NCI-H1048 (cell line): Measurements from ENCODE around the gene CARS2.
"Not testable (repeated sequence)": the region's sequence is repeated elsewhere in the genome, so short reads cannot be mapped to it uniquely, and the experiment has no call there.

Experiments
- DNase-seq: peaks from one replicate; lab custom pipeline; 2025; lab: John Stamatoyannopoulos, UW

Gene CARS2

GRCh38 chr13:110706570-110707372 is 855 bp upstream of the CARS2 start:
- no peak for DNase-seq

- DNase-seq, result no peak
Measured at GRCh38 chr13:110705356-110705825, 525 bp downstream of the CARS2 start.

GRCh38 chr13:110702591-110703526 is 3.1 kb downstream of the CARS2 start:
- no peak for DNase-seq

GRCh38 chr13:110702089-110702488 is 3.8 kb downstream of the CARS2 start:
- DNase-seq, result no peak

- DNase-seq, result not testable (repeated sequence)
Measured at GRCh38 chr13:110701061-110701460, 4.9 kb downstream of the CARS2 start.

- no peak for DNase-seq
Measured at GRCh38 chr13:110700641-110701040, 5.3 kb downstream of the CARS2 start.

GRCh38 chr13:110700186-110700585 is 5.7 kb downstream of the CARS2 start:
- DNase-seq, result no peak

GRCh38 chr13:110699148-110700145 is 6.5 kb downstream of the CARS2 start:
- no peak for DNase-seq

GRCh38 chr13:110698689-110699088 is 7.2 kb downstream of the CARS2 start:
- no peak for DNase-seq

- DNase-seq, result no peak
Measured at GRCh38 chr13:110697842-110698241, 8.1 kb downstream of the CARS2 start.

- no peak for DNase-seq
Measured at GRCh38 chr13:110696776-110697175, 9.1 kb downstream of the CARS2 start.

- not testable (repeated sequence) for DNase-seq
Measured at GRCh38 chr13:110695774-110696173, 10.1 kb downstream of the CARS2 start.

- no peak for DNase-seq
Measured at GRCh38 chr13:110690516-110690915, 15.4 kb downstream of the CARS2 start.

- no peak for DNase-seq
Measured at GRCh38 chr13:110689711-110690110, 16.2 kb downstream of the CARS2 start.

- no peak for DNase-seq
Measured at GRCh38 chr13:110689041-110689440, 16.9 kb downstream of the CARS2 start.

- no peak for DNase-seq
Measured at GRCh38 chr13:110687736-110688135, 18.2 kb downstream of the CARS2 start.

- no peak for DNase-seq
Measured at GRCh38 chr13:110685305-110686020, 20.5 kb downstream of the CARS2 start.

- DNase-seq, result no peak
Measured at GRCh38 chr13:110684388-110685056, 21.4 kb downstream of the CARS2 start.

GRCh38 chr13:110683921-110684320 is 22.0 kb downstream of the CARS2 start:
- DNase-seq, result no peak

- no peak for DNase-seq
Measured at GRCh38 chr13:110683203-110683883, 22.6 kb downstream of the CARS2 start.
